Kidney (tissue), 14 donors: ENCODE results near the gene RDH13. TPM values are rescaled to one million over a fixed set of nuclear protein-coding genes. Genes with fewer than 3 reads are reported as not detected.
"Not testable (repeated sequence)": the region's sequence is repeated elsewhere in the genome, so short reads cannot be mapped to it uniquely, and the experiment has no call there.

Source experiments
- DNase-seq, 5 donors: peaks; one replicate each; pipeline ENCODE4 v3.0.0-alpha.2; 2013 to 2020
- FAIRE-seq: peaks from 2 replicates; lab custom pipeline; 2012; peaks lifted over from hg19 to GRCh38; lab: Jason Lieb, UNC
- H3K27ac ChIP-seq, 2 donors: one replicate each; pipeline ENCODE4 v1.7.0; 2013; ENCODE audit warnings: low read depth in 2 of 2, low read length in 2 of 2, inconsistent platforms in 1 of 2
- H3K27me3 ChIP-seq: one replicate; pipeline ENCODE4 v1.7.1; 2013; ENCODE audit warnings: low read length, inconsistent platforms; ENCODE audit not compliant: control insufficient read depth, insufficient read depth
- H3K36me3 ChIP-seq, 3 donors: one replicate each; pipeline versions ENCODE4 v1.7.0 to v1.7.1; 2013; ENCODE audit warnings: low read length in 3 of 3, control low read depth in 1 of 3, inconsistent platforms in 1 of 3; ENCODE audit not compliant: insufficient read depth in 3 of 3, control insufficient read depth in 2 of 3
- H3K4me1 ChIP-seq, 3 donors: one replicate each; pipeline versions ENCODE4 v1.7.0 to v1.7.1; 2013; ENCODE audit warnings: low read length in 3 of 3, inconsistent platforms in 1 of 3, low read depth in 1 of 3; ENCODE audit not compliant: control insufficient read depth in 2 of 3, insufficient read depth in 2 of 3
- H3K4me3 ChIP-seq, 3 donors: one replicate each; pipeline versions ENCODE4 v1.7.0 to v1.8.1; 2013; ENCODE audit warnings: low read length in 3 of 3, control low read depth in 1 of 3, inconsistent platforms in 1 of 3
- H3K9ac ChIP-seq, 3 donors: one replicate each; pipeline versions ENCODE4 v1.7.0 to v1.7.1; 2013; ENCODE audit warnings: low read length in 3 of 3, control low read depth in 1 of 3, inconsistent platforms in 1 of 3
- H3K9me3 ChIP-seq, 3 donors: one replicate each; pipeline versions ENCODE4 v1.7.0 to v1.7.1; 2013; ENCODE audit warnings: low read length in 3 of 3, control low read depth in 1 of 3, inconsistent platforms in 1 of 3; ENCODE audit not compliant: control insufficient read depth in 2 of 3, insufficient read depth in 1 of 3
- CTCF ChIP-seq: IDR thresholded peaks from 3 replicates; pipeline ENCODE4 v1.5.1; 2012; ENCODE audit warnings: mild to moderate bottlenecking, moderate library complexity, borderline replicate concordance; ENCODE audit not compliant: insufficient read depth; ENCODE audit errors: extremely low read depth
- intact Hi-C: fragments of 100-400 bp; cut with DNase I; formaldehyde crosslinking; loops from one replicate; pipeline ENCODE4 v1.11.1; 2022
- polyA plus RNA-seq: library from polyadenylated mRNA; stranded (reverse); fragments of 350-450 nt; fragmentation: Illumina TruSeq; extraction: RNeasy Lipid Tissue Mini Kit (QIAGEN cat#74804); gene quantifications from one replicate; pipeline ENCODE4 v1.2.3, GENCODE V29; 2014; ENCODE audit warnings: low read depth, low replicate concordance; ENCODE audit not compliant: insufficient read depth
- total RNA-seq: library from RNA; stranded (reverse); fragmentation: NEBNext Ultra II Directional; extraction: Animal tissue kit (Norgen Biotek cat#: 25700); gene quantifications from one replicate; pipeline ENCODE4 v1.2.1, GENCODE V29; 2021
- donor health status: control.
- donor health status: control.
- donor health status: control.
- donor health status: control.
- donor health status: control.
- donor health status: DM: yes; HTN: yes; CAD: no.
- donor health status: Normal renal cell carcinoma (clear cell type).

Gene RDH13
- total and polyA plus RNA-seq, 2 donors from 2014 or later = 24.9 to 38.7 TPM

- Histone ChIP-seq H3K4me3 (no peak overlapping the region), H3K9ac (no peak overlapping the region), H3K4me1 (no peaks in the 10 kb centered on the region), H3K27ac (no peak overlapping the region), H3K36me3 (no peaks in the 10 kb centered on the region), H3K9me3 (no peaks in the 10 kb centered on the region), H3K27me3 (no peaks in the 10 kb centered on the region)
- no peak for TF ChIP-seq CTCF
- FAIRE-seq = no peak
- DNase-seq = no peak
- intact Hi-C loops = no loop called here
Observed at GRCh38 chr19:55028757-55029156, 34.2 kb downstream of the RDH13 start.

- no peak for TF ChIP-seq CTCF
- H3K36me3 ChIP-seq = no peaks in the 10 kb centered on the region
- no peaks in the 10 kb centered on the region for H3K9me3 ChIP-seq
- H3K27me3 ChIP-seq = no peaks in the 10 kb centered on the region
- no peak overlapping the region for H3K9ac ChIP-seq
- DNase-seq = no peak
- no peak for FAIRE-seq
- no peaks in the 10 kb centered on the region for H3K4me1 ChIP-seq
- H3K27ac ChIP-seq = no peak overlapping the region
- intact Hi-C loops = no loop called here
- H3K4me3 ChIP-seq = no peak overlapping the region
Observed at GRCh38 chr19:55027472-55028337, 35.2 kb downstream of the RDH13 start.

GRCh38 chr19:55027140-55027471, 35.8 kb downstream of the RDH13 start:
- H3K4me3 ChIP-seq, H3K36me3 ChIP-seq, H3K4me1 ChIP-seq, FAIRE-seq, H3K27me3 ChIP-seq, H3K9me3 ChIP-seq, H3K27ac ChIP-seq, H3K9ac ChIP-seq, intact Hi-C loops, DNase-seq: not testable (repeated sequence)

- Histone ChIP-seq H3K9me3 (no peaks in the 10 kb centered on the region), H3K4me3 (no peak overlapping the region), H3K27me3 (no peaks in the 10 kb centered on the region), H3K27ac (no peak overlapping the region), H3K36me3 (no peaks in the 10 kb centered on the region), H3K4me1 (no peaks in the 10 kb centered on the region), H3K9ac (no peak overlapping the region)
- no peak for FAIRE-seq
- TF ChIP-seq CTCF = no peak
- no peak for DNase-seq
- intact Hi-C loops = no loop called here
Observed at GRCh38 chr19:55024111-55024510, 38.8 kb downstream of the RDH13 start.

GRCh38 chr19:55020351-55020750, 42.6 kb downstream of the RDH13 start:
- intact Hi-C loops, FAIRE-seq, H3K4me3 ChIP-seq, H3K27me3 ChIP-seq, H3K36me3 ChIP-seq, H3K9ac ChIP-seq, H3K4me1 ChIP-seq, H3K27ac ChIP-seq, H3K9me3 ChIP-seq, DNase-seq: not testable (repeated sequence)
